HepG2 (cell line): ENCODE results near the gene SNRPD3. TPM values are rescaled to one million over a fixed set of nuclear protein-coding genes. Genes with fewer than 3 reads are reported as not detected.

ENCODE experiments used
- CEBPG ChIP-seq: IDR thresholded peaks from 2 replicates; pipeline ENCODE4 v1.6.1; 2016
- CHD2 ChIP-seq: IDR thresholded peaks from 2 replicates; pipeline ENCODE4 v1.6.1; 2011; ENCODE audit warnings: low read depth, low read length, improper control_type of control experiment
- ESRRA ChIP-seq: sonication (generic); formaldehyde crosslinking; IDR thresholded peaks from 2 replicates; pipeline ENCODE4 v1.5.1; 2020; ENCODE audit warnings: mild to moderate bottlenecking, low read depth, missing genetic modification reagents
- HOXD1 ChIP-seq: sonication (generic); formaldehyde crosslinking; IDR thresholded peaks from 2 replicates; pipeline ENCODE4 v1.5.0; 2020; ENCODE audit warnings: missing genetic modification reagents
- LCORL ChIP-seq, 2 experiments: fragments of 450-650 bp in 1 of 2; sonication (generic) in 1 of 2; formaldehyde crosslinking in 1 of 2; IDR thresholded peaks; 2 replicates each; pipeline versions ENCODE4 v1.5.0 to v1.6.1; 2017 to 2020; ENCODE audit warnings: antibody characterized with exemption in 1 of 2, missing genetic modification reagents in 1 of 2
- NR1H2 ChIP-seq: sonication (generic); formaldehyde crosslinking; IDR thresholded peaks from 2 replicates; pipeline ENCODE4 v1.8.1; 2022; ENCODE audit warnings: low read depth, missing genetic modification reagents, borderline replicate concordance
- PHF20 ChIP-seq: sonication (generic); formaldehyde crosslinking; IDR thresholded peaks from 2 replicates; pipeline ENCODE4 v1.5.0; 2020; ENCODE audit warnings: mild to moderate bottlenecking, missing genetic modification reagents
- PPARG ChIP-seq: conservative IDR thresholded peaks from 2 replicates; pipeline ENCODE4 v1.6.1; 2016; ENCODE audit warnings: missing biosample characterization, missing genetic modification reagents
- RFX3 ChIP-seq: IDR thresholded peaks from 2 replicates; pipeline ENCODE4 v1.6.1; 2016; ENCODE audit warnings: missing biosample characterization, missing genetic modification reagents
- TARDBP ChIP-seq: sonication (generic); formaldehyde crosslinking; IDR thresholded peaks from 2 replicates; pipeline ENCODE4 v1.8.0; 2022; ENCODE audit warnings: mild to moderate bottlenecking, missing genetic modification reagents
- TEAD2 ChIP-seq: sonication (generic); formaldehyde crosslinking; IDR thresholded peaks from 2 replicates; pipeline ENCODE4 v1.9.0; 2021; ENCODE audit warnings: missing genetic modification reagents
- TEAD3 ChIP-seq: optimal IDR thresholded peaks from 2 replicates; pipeline ENCODE3; 2016; ENCODE audit warnings: borderline replicate concordance
- ZNF3 ChIP-seq: IDR thresholded peaks from 2 replicates; pipeline ENCODE4 v1.7.0; 2017; ENCODE audit warnings: inconsistent platforms
- ZNF33B ChIP-seq: sonication (generic); formaldehyde crosslinking; IDR thresholded peaks from 2 replicates; pipeline ENCODE4 v1.5.1; 2020; ENCODE audit warnings: mild to moderate bottlenecking, missing genetic modification reagents
- ZNF644 ChIP-seq: IDR thresholded peaks from 2 replicates; pipeline ENCODE4 v1.6.1; 2016; ENCODE audit warnings: low read depth
- ZNF670 ChIP-seq: sonication (generic); formaldehyde crosslinking; IDR thresholded peaks from 2 replicates; pipeline ENCODE4 v1.8.0; 2022; ENCODE audit warnings: mild to moderate bottlenecking, missing genetic modification reagents, borderline replicate concordance
- ZSCAN21 ChIP-seq: sonication (generic); formaldehyde crosslinking; IDR thresholded peaks from 2 replicates; pipeline ENCODE4 v1.8.0; 2022; ENCODE audit warnings: mild to moderate bottlenecking, missing genetic modification reagents, moderate library complexity, borderline replicate concordance
- polyA plus RNA-seq, 8 experiments: library from polyadenylated mRNA; depleted of rRNA in 3 of 8; stranded (reverse) in 7 of 8; unstranded in 1 of 8; fragments of >200 nt; fragmentation: Illumina TruSeq in 4 of 8; extraction: Trizol in 4 of 8; gene quantifications; 2 replicates each; pipeline versions ENCODE4 v1.2.1 to v1.2.3, GENCODE V29; 2011 to 2016; ENCODE audit warnings: low read depth in 4 of 8, missing spikeins in 1 of 8, mixed read lengths in 1 of 8; ENCODE audit not compliant: insufficient read depth in 1 of 8
- total RNA-seq, 5 experiments: library from RNA; depleted of rRNA; stranded (reverse); fragments of >200 nt; fragmentation: Illumina TruSeq; extraction: Trizol; gene quantifications; 2 replicates each; pipeline ENCODE4 v1.2.3, GENCODE V29; 2016; ENCODE audit warnings: low read depth in 1 of 5
- TF ChIP-seq, protein P1 (sequence below): sonication (generic); formaldehyde crosslinking; IDR thresholded peaks from 2 replicates; pipeline ENCODE4 v1.8.1; 2023; ENCODE audit warnings: mild to moderate bottlenecking, inconsistent platforms, moderate library complexity, missing genetic modification reagents, borderline replicate concordance
- TF ChIP-seq, protein P2 (sequence below): sonication (generic); formaldehyde crosslinking; IDR thresholded peaks from 2 replicates; pipeline ENCODE4 v1.9.0; 2021; ENCODE audit warnings: missing genetic modification reagents, mild to moderate bottlenecking, borderline replicate concordance
- TF ChIP-seq, protein P3 (sequence below): sonication (generic); formaldehyde crosslinking; IDR thresholded peaks from 2 replicates; pipeline ENCODE4 v1.4.0; 2020; ENCODE audit warnings: mild to moderate bottlenecking, missing genetic modification reagents
- TF ChIP-seq, protein P4 (sequence below): sonication (generic); formaldehyde crosslinking; IDR thresholded peaks from 2 replicates; pipeline ENCODE4 v1.5.1; 2020; ENCODE audit warnings: mild to moderate bottlenecking, missing genetic modification reagents, moderate library complexity
- TF ChIP-seq, protein P5 (sequence below): sonication (generic); formaldehyde crosslinking; IDR thresholded peaks from 2 replicates; pipeline ENCODE4 v1.8.0; 2022; ENCODE audit warnings: missing genetic modification reagents, mild to moderate bottlenecking, inconsistent platforms, borderline replicate concordance
- TF ChIP-seq, protein P6 (sequence below): sonication (generic); formaldehyde crosslinking; IDR thresholded peaks from 2 replicates; pipeline ENCODE4 v1.8.0; 2022; ENCODE audit warnings: missing genetic modification reagents, mild to moderate bottlenecking, borderline replicate concordance

The SNRPD3 gene
- total and polyA plus RNA-seq, 2 of the 13 experiments (the other 11 are each of a cell fraction or from before 2014, with no cell fraction given), result 110 to 209 TPM

DNA sequence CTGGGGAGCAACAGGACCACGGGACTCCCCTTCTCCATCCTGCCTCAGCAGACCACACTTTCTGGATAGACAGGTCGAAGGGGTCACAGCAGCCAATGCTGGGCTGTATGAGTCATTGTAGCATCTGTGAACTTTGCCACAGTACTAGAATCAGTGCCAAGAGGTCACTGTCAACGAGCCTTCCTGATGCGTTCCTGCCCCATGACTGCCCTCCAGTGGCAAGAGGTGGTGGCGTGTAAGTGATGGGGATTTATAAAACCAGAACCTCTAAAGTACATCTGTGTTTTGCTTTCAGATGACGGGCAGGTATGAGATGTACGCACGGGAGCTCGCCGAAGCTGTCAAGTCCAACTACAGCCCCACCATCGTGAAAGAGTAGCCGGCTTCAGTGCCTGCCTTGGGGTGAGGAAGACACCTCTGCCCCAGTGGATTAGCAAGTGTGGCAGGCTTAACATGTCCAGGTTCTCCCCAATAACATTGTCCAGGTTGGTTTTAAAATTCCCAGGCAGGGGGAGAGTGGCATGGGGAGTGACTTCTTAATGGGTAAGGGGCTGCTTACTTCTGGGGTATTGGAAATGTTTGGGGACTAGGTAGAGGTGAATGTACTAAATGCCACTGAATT lies 30.3 kb upstream of the SNRPD3 start (continued):
- TF ChIP-seq ZNF670 (CRISPR knock-in tag), result no peak
- TF ChIP-seq ZNF644, result peak; percentile 80
- TF ChIP-seq ZNF3 (CRISPR knock-in tag), result no peak
- TF ChIP-seq HOXD1 (CRISPR knock-in tag), result no peak
- TF ChIP-seq TEAD2 (CRISPR knock-in tag), result no peak
- peak; percentile 33; the same call in 1 of the 2 replicates for TF ChIP-seq ZSCAN21 (CRISPR knock-in tag)
- TF ChIP-seq, protein P1, sequence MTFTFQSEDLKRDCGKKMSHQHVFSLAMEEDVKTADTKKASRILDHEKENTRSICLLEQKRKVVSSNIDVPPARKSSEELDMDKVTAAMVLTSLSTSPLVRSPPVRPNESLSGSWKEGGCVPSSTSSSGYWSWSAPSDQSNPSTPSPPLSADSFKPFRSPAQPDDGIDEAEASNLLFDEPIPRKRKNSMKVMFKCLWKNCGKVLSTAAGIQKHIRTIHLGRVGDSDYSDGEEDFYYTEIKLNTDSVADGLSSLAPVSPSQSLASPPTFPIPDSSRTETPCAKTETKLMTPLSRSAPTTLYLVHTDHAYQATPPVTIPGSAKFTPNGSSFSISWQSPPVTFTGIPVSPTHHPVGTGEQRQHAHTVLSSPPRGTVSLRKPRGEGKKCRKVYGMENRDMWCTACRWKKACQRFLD (CRISPR knock-in tag), result no peak
- TF ChIP-seq, protein P2, sequence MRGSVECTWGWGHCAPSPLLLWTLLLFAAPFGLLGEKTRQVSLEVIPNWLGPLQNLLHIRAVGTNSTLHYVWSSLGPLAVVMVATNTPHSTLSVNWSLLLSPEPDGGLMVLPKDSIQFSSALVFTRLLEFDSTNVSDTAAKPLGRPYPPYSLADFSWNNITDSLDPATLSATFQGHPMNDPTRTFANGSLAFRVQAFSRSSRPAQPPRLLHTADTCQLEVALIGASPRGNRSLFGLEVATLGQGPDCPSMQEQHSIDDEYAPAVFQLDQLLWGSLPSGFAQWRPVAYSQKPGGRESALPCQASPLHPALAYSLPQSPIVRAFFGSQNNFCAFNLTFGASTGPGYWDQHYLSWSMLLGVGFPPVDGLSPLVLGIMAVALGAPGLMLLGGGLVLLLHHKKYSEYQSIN (CRISPR knock-in tag), result no peak
- TF ChIP-seq LCORL (IDR thresholded peaks at IDR 0.05), result no peak
- peak; percentile 92 for TF ChIP-seq LCORL (CRISPR knock-in tag; IDR thresholded peaks at IDR 0.05)
- TF ChIP-seq RFX3 (CRISPR knock-in tag), result no peak
- peak; percentile 94 for TF ChIP-seq TEAD3 (CRISPR knock-in tag)
- peak; percentile 95 for TF ChIP-seq ESRRA (CRISPR knock-in tag)
- TF ChIP-seq TARDBP (CRISPR knock-in tag), result peak; percentile 90
- TF ChIP-seq CHD2, result no peak
- TF ChIP-seq, protein P3, sequence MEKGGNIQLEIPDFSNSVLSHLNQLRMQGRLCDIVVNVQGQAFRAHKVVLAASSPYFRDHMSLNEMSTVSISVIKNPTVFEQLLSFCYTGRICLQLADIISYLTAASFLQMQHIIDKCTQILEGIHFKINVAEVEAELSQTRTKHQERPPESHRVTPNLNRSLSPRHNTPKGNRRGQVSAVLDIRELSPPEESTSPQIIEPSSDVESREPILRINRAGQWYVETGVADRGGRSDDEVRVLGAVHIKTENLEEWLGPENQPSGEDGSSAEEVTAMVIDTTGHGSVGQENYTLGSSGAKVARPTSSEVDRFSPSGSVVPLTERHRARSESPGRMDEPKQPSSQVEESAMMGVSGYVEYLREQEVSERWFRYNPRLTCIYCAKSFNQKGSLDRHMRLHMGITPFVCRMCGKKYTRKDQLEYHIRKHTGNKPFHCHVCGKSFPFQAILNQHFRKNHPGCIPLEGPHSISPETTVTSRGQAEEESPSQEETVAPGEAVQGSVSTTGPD (CRISPR knock-in tag), result no peak
- TF ChIP-seq, protein P4, sequence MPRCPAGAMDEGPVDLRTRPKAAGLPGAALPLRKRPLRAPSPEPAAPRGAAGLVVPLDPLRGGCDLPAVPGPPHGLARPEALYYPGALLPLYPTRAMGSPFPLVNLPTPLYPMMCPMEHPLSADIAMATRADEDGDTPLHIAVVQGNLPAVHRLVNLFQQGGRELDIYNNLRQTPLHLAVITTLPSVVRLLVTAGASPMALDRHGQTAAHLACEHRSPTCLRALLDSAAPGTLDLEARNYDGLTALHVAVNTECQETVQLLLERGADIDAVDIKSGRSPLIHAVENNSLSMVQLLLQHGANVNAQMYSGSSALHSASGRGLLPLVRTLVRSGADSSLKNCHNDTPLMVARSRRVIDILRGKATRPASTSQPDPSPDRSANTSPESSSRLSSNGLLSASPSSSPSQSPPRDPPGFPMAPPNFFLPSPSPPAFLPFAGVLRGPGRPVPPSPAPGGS (CRISPR knock-in tag), result peak; percentile 73; the same call in 1 of the 2 replicates
- TF ChIP-seq, protein P5, sequence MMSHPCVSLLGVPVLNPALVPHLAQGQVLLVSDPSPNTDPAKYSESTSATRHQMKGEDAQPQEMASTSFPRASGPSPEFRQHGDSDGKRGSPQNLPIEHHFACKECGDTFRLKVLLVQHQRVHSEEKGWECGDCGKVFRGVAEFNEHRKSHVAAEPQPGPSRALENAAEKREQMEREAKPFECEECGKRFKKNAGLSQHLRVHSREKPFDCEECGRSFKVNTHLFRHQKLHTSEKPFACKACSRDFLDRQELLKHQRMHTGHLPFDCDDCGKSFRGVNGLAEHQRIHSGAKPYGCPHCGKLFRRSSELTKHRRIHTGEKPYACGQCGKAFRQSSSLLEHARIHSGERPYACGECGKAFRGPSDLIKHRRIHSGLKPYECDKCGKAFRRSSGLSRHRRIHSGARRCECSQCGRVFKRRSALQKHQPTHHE, result no peak
- no peak for TF ChIP-seq CEBPG (CRISPR knock-in tag)
- TF ChIP-seq NR1H2 (CRISPR knock-in tag), result no peak
- TF ChIP-seq, protein P6, sequence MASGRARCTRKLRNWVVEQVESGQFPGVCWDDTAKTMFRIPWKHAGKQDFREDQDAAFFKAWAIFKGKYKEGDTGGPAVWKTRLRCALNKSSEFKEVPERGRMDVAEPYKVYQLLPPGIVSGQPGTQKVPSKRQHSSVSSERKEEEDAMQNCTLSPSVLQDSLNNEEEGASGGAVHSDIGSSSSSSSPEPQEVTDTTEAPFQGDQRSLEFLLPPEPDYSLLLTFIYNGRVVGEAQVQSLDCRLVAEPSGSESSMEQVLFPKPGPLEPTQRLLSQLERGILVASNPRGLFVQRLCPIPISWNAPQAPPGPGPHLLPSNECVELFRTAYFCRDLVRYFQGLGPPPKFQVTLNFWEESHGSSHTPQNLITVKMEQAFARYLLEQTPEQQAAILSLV (CRISPR knock-in tag), result no peak; the same call in 1 of the 2 replicates
- TF ChIP-seq PPARG (CRISPR knock-in tag), result peak; percentile 100
- TF ChIP-seq PHF20 (CRISPR knock-in tag), result no peak
- 0 out of 2 replicates have a peak, but pooled peaks have one; percentile 43 for TF ChIP-seq ZNF33B (CRISPR knock-in tag)
